Gastrocnemius medialis (tissue), 4 donors: ENCODE measurements around the gene PTPN3.

Experiments
- CTCF ChIP-seq, 5 experiments: fragments of 450-650 bp in 3 of 5; fragments of 200-600 bp in 2 of 5; sonication (generic) in 2 of 5; IDR thresholded peaks in 4 of 5; conservative IDR thresholded peaks in 1 of 5; 1 replicate in 4 of 5; 2 replicates in 1 of 5; pipeline ENCODE4 v1.5.1; 2016 to 2019; ENCODE audit warnings: antibody characterized with exemption in 5 of 5, mild to moderate bottlenecking in 3 of 5, moderate library complexity in 3 of 5
- POLR2A ChIP-seq, 2 donors: fragments of 450-650 bp; IDR thresholded peaks; one replicate each; pipeline ENCODE4 v1.6.1; 2017; ENCODE audit warnings: antibody characterized with exemption in 2 of 2, mild to moderate bottlenecking in 2 of 2, moderate library complexity in 2 of 2

GRCh38 chr9:109447329-109448076, 50.6 kb downstream of the PTPN3 start:
- TF ChIP-seq POLR2A (IDR thresholded peaks at IDR 0.05), result no peak
- TF ChIP-seq CTCF (IDR thresholded peaks at IDR 0.05 in 4 of 5, conservative IDR thresholded peaks at IDR 0.05 in 1 of 5), result no peak
